GM23338 (cell line): ENCODE results near the gene OR13A1. TPM values are rescaled to one million over a fixed set of nuclear protein-coding genes. Genes with fewer than 3 reads are reported as not detected.

Experiments used
- ATAC-seq: fragments of 200-7000 bp; cut with Tn5 transposase; 3 replicates; pipeline ENCODE4 v1.9.1; 2020
- DNase-seq: peaks from one replicate; pipeline ENCODE4 v3.0.0-alpha.2; 2015; ENCODE audit warnings: low spot score
- H2AFZ ChIP-seq: fragments of 200-600 bp; sonication (generic); 2 replicates; pipeline ENCODE4 v1.8.0; 2016; ENCODE audit warnings: antibody characterized with exemption, mild to moderate bottlenecking, moderate library complexity
- H3F3A ChIP-seq: fragments of 200-600 bp; sonication (generic); replicated peaks from 2 replicates; pipeline ENCODE4 v1.8.0; 2017; ENCODE audit warnings: antibody characterized with exemption, mixed run types, low read depth
- H3K27ac ChIP-seq: fragments of 200-600 bp; sonication (generic); 2 replicates; pipeline ENCODE4 v1.6.1; 2016; ENCODE audit warnings: low read depth
- H3K27me3 ChIP-seq: fragments of 200-600 bp; sonication (generic); 2 replicates; pipeline ENCODE4 v1.8.0; 2016; ENCODE audit warnings: mild to moderate bottlenecking, mixed run types, moderate library complexity; ENCODE audit not compliant: insufficient read depth
- H3K36me3 ChIP-seq: fragments of 200-600 bp; sonication (generic); 2 replicates; pipeline ENCODE4 v1.8.0; 2016; ENCODE audit warnings: mild to moderate bottlenecking; ENCODE audit not compliant: insufficient read depth
- H3K4me1 ChIP-seq: fragments of 200-600 bp; sonication (generic); 2 replicates; pipeline ENCODE4 v1.8.0; 2016; ENCODE audit warnings: mild to moderate bottlenecking, moderate library complexity; ENCODE audit not compliant: insufficient read depth
- H3K4me2 ChIP-seq: fragments of 200-600 bp; sonication (generic); 2 replicates; pipeline ENCODE4 v1.7.1; 2017; ENCODE audit warnings: mixed run types
- H3K4me3 ChIP-seq: fragments of 200-600 bp; sonication (generic); 2 replicates; pipeline ENCODE4 v1.6.1; 2016; ENCODE audit warnings: mixed run types
- H3K79me2 ChIP-seq: fragments of 200-600 bp; sonication (generic); replicated peaks from 2 replicates; pipeline ENCODE4 v1.8.0; 2017; ENCODE audit warnings: mild to moderate bottlenecking; ENCODE audit not compliant: insufficient read depth
- H3K9me2 ChIP-seq: fragments of 200-600 bp; sonication (generic); 2 replicates; pipeline ENCODE4 v1.8.0; 2017; ENCODE audit not compliant: insufficient read depth
- H4K20me1 ChIP-seq: fragments of 200-600 bp; sonication (generic); replicated peaks from 2 replicates; pipeline ENCODE4 v1.8.0; 2017; ENCODE audit warnings: mild to moderate bottlenecking; ENCODE audit not compliant: insufficient read depth
- H3K27ac Mint-ChIP-seq: 2 replicates; pipeline ENCODE4 v1.8.0; 2020; ENCODE audit warnings: inconsistent platforms, mild to moderate bottlenecking, moderate library complexity, mixed read lengths
- H3K27me3 Mint-ChIP-seq: 3 replicates; pipeline ENCODE4 v1.8.0; 2022; ENCODE audit warnings: low read depth, mild to moderate bottlenecking, moderate library complexity, mixed read lengths, inconsistent platforms; ENCODE audit not compliant: insufficient read depth, poor library complexity
- H3K36me3 Mint-ChIP-seq: 3 replicates; pipeline ENCODE4 v1.8.0; 2021; ENCODE audit warnings: low read depth, mild to moderate bottlenecking, inconsistent platforms, moderate library complexity, mixed read lengths
- H3K4me1 Mint-ChIP-seq: 3 replicates; pipeline ENCODE4 v1.8.0; 2020; ENCODE audit warnings: mild to moderate bottlenecking, inconsistent platforms, mixed read lengths
- H3K4me3 Mint-ChIP-seq: 3 replicates; pipeline ENCODE4 v1.8.0; 2021; ENCODE audit warnings: moderate library complexity, mild to moderate bottlenecking, inconsistent platforms, mixed read lengths
- H3K9me3 Mint-ChIP-seq: 3 replicates; pipeline ENCODE4 v1.8.0; 2020; ENCODE audit warnings: moderate library complexity, mild to moderate bottlenecking, inconsistent platforms, mixed read lengths
- CTCF ChIP-seq, 2 experiments: fragments of 200-600 bp in 1 of 2; sonication (generic) in 1 of 2; conservative IDR thresholded peaks; 2 replicates each; pipeline versions ENCODE4 v1.5.1 to v1.6.1; 2016 to 2017; ENCODE audit warnings: antibody characterized with exemption in 2 of 2, low read depth in 2 of 2, mild to moderate bottlenecking in 2 of 2, moderate library complexity in 1 of 2
- EZH2phosphoT487 ChIP-seq: fragments of 200-600 bp; sonication (generic); IDR thresholded peaks from one replicate; pipeline ENCODE4 v1.8.1; 2018; ENCODE audit warnings: antibody characterized with exemption; ENCODE audit not compliant: unreplicated experiment
- JUNB ChIP-seq: IDR thresholded peaks from one replicate; pipeline ENCODE4 v1.6.1; 2016; ENCODE audit warnings: antibody characterized with exemption; ENCODE audit not compliant: unreplicated experiment
- NANOG ChIP-seq: IDR thresholded peaks from 2 replicates; pipeline ENCODE4 v1.6.1; 2016; ENCODE audit warnings: antibody characterized with exemption, borderline replicate concordance
- ZNF331 ChIP-seq: fragments of 250-450 bp; sonication (Bioruptor Pico); IDR thresholded peaks from 2 replicates; pipeline ENCODE4 v1.5.0; 2020; ENCODE audit warnings: low read depth, mild to moderate bottlenecking, moderate library complexity
- polyA plus RNA-seq: library from polyadenylated mRNA; unstranded; fragments of >200 nt; fragmentation: Nextera tagmentation; extraction: Ambion mirVana; gene quantifications from 2 replicates; pipeline ENCODE4 v1.2.1, GENCODE V29; 2016
- total RNA-seq: library from RNA; depleted of rRNA; stranded (reverse); fragments of >200 nt; shearing (Covaris generic); gene quantifications from 2 replicates; pipeline ENCODE4 v1.2.3, GENCODE V29; 2014; rRNA removed
- TF ChIP-seq, protein P1 (sequence below): IDR thresholded peaks from 2 replicates; pipeline ENCODE4 v1.6.1; 2016; ENCODE audit warnings: antibody characterized with exemption

Gene OR13A1
- total and polyA plus RNA-seq, 2 experiments from 2014 or later, result 0.21 TPM; not detected in 1

DNA sequence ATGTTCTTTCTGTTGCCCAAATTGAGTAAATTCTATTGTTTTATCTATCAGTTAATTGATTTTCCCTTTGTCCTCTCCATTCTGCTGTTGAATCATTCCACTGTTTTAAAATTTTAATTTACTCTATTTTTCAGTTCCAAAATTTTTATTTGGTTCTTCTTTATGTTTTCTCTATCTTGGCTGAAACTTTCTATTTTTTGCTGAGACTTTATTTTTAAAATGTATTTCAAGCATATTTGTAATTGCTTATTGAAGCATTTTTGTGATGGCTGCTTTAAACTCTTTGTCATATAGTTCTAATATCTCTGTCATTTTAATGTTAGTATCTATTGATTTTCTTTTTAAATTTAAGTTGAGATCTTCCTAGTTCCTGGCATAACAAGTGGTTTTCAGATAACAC is 60.5 kb downstream of the OR13A1 start:
- Mint-ChIP-seq H3K27me3 (peaks cover 5% of the 10 kb centered on the region), H3K36me3 (peaks cover 2% of the 10 kb centered on the region; the same call in 1 of the 3 replicates), H3K27ac (no peak overlapping the region), H3K4me3 (no peak overlapping the region), H3K9me3 (peaks cover 22% of the 10 kb centered on the region), H3K4me1 (no peaks in the 10 kb centered on the region)
- TF ChIP-seq JUNB (no peak), NANOG (no peak)
- no peaks in the 10 kb centered on the region for H3F3A ChIP-seq
- DNase-seq (no peak), ATAC-seq (no peak)
- H3K27me3 ChIP-seq, result no peaks in the 10 kb centered on the region
- H3K36me3 ChIP-seq, result no peaks in the 10 kb centered on the region
- H4K20me1 ChIP-seq, result no peaks in the 10 kb centered on the region
- H3K27ac ChIP-seq, result no peak overlapping the region
- no peaks in the 10 kb centered on the region for H3K9me2 ChIP-seq
- no peak overlapping the region for H3K4me2 ChIP-seq
- H2AFZ ChIP-seq, result no peak overlapping the region
- H3K4me3 ChIP-seq, result no peak overlapping the region
- H3K79me2 ChIP-seq, result no peaks in the 10 kb centered on the region
- H3K4me1 ChIP-seq, result no peaks in the 10 kb centered on the region

DNA sequence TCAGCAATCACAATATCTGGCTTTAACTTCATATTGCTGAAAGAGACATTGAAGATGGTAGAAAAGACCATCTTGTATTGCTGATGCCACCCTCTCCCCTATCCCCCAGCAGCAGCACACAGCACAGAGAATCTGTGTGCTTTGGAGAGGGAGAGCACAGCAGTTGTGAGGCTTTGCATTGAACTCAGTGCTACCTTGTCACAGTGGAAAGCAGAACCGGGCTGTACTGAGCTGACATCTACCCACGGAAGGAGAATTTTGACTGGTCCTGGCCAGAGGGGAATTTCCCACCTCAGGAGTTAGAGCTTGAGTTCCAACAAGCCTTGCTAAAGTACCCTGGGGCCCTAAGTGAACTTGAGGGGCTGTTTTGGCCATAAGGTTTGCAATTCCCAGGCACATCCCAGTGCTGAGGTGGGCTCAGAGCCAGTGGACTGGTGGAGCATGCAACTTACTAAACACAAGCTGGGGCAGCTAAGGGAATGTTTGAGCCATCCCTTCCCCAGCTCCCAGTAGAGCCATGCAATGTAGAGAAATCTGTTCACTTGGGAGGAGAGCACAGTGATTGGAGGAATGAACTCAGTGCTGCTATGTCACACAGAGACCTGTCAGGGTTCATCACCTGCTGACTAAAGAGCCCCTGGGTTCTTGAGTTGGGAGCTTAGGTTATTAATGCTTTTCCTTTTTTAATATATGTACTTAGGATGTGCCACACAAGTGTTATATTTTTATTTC is 62.1 kb downstream of the OR13A1 start:
- Histone ChIP-seq H3K79me2 (no peaks in the 10 kb centered on the region), H3K9me2 (no peaks in the 10 kb centered on the region), H3K4me2 (no peak overlapping the region), H3K4me3 (no peak overlapping the region), H3K36me3 (no peaks in the 10 kb centered on the region), H4K20me1 (no peaks in the 10 kb centered on the region), H3F3A (no peaks in the 10 kb centered on the region), H2AFZ (peak overlapping the region; percentile 61; the same call in 1 of the 2 replicates), H3K4me1 (no peaks in the 10 kb centered on the region), H3K27me3 (no peaks in the 10 kb centered on the region), H3K27ac (no peak overlapping the region)
- Mint-ChIP-seq H3K36me3 (peaks cover 2% of the 10 kb centered on the region; the same call in 1 of the 3 replicates), H3K4me3 (no peak overlapping the region), H3K27me3 (peaks cover 6% of the 10 kb centered on the region), H3K9me3 (peaks cover 14% of the 10 kb centered on the region), H3K4me1 (0 out of 3 replicates have a peak, but pooled peaks cover 3% of the 10 kb centered on the region), H3K27ac (no peak overlapping the region)
- DNase-seq (no peak), ATAC-seq (no peak)
- TF ChIP-seq CTCF (conservative IDR thresholded peaks at IDR 0.05; ENCODE audit: low read depth in 2 of 2) (no peak), ZNF331 (no peak), EZH2phosphoT487 (no peak), JUNB (no peak)
- TF ChIP-seq, protein P1, sequence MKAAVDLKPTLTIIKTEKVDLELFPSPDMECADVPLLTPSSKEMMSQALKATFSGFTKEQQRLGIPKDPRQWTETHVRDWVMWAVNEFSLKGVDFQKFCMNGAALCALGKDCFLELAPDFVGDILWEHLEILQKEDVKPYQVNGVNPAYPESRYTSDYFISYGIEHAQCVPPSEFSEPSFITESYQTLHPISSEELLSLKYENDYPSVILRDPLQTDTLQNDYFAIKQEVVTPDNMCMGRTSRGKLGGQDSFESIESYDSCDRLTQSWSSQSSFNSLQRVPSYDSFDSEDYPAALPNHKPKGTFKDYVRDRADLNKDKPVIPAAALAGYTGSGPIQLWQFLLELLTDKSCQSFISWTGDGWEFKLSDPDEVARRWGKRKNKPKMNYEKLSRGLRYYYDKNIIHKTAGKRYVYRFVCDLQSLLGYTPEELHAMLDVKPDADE, result no peak

Other genes with a start within 250 kb of the OR13A1 start
- 5.4 and 5.7 TPM in 2 replicates for gene ALOX5, start 58.6 kb upstream of the OR13A1 start, total RNA-seq
- gene ALOX5, start 58.6 kb upstream of the OR13A1 start, polyA plus RNA-seq, result 2.8 and 3.7 TPM in 2 replicates